B cell (primary cell): ENCODE results near the gene ARGFX. TPM values are rescaled to one million over a fixed set of nuclear protein-coding genes. Genes with fewer than 3 reads are reported as not detected.

Source experiments
- ATAC-seq: fragments of 200-7000 bp; cut with Tn5 transposase; one replicate; pipeline ENCODE4 v1.10.0; 2021; ENCODE audit warnings: low read depth, mild to moderate bottlenecking, moderate number of reproducible peaks, moderate library complexity
- CTCF ChIA-PET: fragments of 350-600 bp; sonication (Branson Sonifier 250); formaldehyde crosslinking; loops from one replicate; lab custom pipeline; 2021; ENCODE audit warnings: antibody characterized with exemption, inconsistent platforms; lab: Charles Lee
- POLR2A ChIA-PET: fragments of 350-600 bp; sonication (Branson Sonifier 250); formaldehyde crosslinking; loops from one replicate; lab custom pipeline; 2021; ENCODE audit warnings: antibody characterized with exemption; lab: Charles Lee
- DNase-seq: peaks from one replicate; pipeline ENCODE4 v3.0.0; 2013
- H2AFZ ChIP-seq: 2 replicates; pipeline ENCODE4 v1.6.1; 2012; ENCODE audit warnings: mild to moderate bottlenecking, low read depth, low read length; ENCODE audit not compliant: insufficient read depth, poor library complexity, severe bottlenecking
- H3K27ac ChIP-seq, 2 donors: 1 replicate in 1 of 2; 2 replicates in 1 of 2; pipeline ENCODE4 v1.5.1; 2012 to 2013; ENCODE audit warnings: low read length in 2 of 2, mild to moderate bottlenecking in 2 of 2, moderate library complexity in 1 of 2
- H3K27me3 ChIP-seq, 4 experiments: fragments of 200-600 bp in 1 of 4; sonication (generic) in 1 of 4; replicated peaks in 1 of 4; 1 replicate in 2 of 4; 2 replicates in 2 of 4; pipeline versions ENCODE4 v1.6.1 to v1.7.0; 2013 to 2016; ENCODE audit warnings: low read length in 3 of 4, mild to moderate bottlenecking in 2 of 4, mixed read lengths in 1 of 4, moderate library complexity in 1 of 4; ENCODE audit not compliant: insufficient read depth in 4 of 4, control insufficient read depth in 3 of 4; ENCODE audit errors: control extremely low read depth in 1 of 4
- H3K36me3 ChIP-seq, 2 experiments: replicated peaks in 1 of 2; 1 replicate in 1 of 2; 2 replicates in 1 of 2; pipeline versions ENCODE4 v1.6.1 to v1.7.1; 2013; ENCODE audit warnings: low read length in 1 of 2; ENCODE audit not compliant: insufficient read depth in 2 of 2, control insufficient read depth in 1 of 2; ENCODE audit errors: control extremely low read depth in 1 of 2, extremely low read depth in 1 of 2
- H3K4me1 ChIP-seq, 2 donors: fragments of 200-600 bp in 1 of 2; sonication (generic) in 1 of 2; 1 replicate in 1 of 2; 2 replicates in 1 of 2; pipeline versions ENCODE4 v1.5.1 to v1.6.1; 2013 to 2017; ENCODE audit warnings: low read length in 2 of 2; ENCODE audit not compliant: control insufficient read depth in 2 of 2, insufficient read depth in 2 of 2
- H3K4me2 ChIP-seq: replicated peaks from 2 replicates; pipeline ENCODE3; 2012; ENCODE audit warnings: mild to moderate bottlenecking, low read depth, low read length; ENCODE audit not compliant: poor library complexity, severe bottlenecking
- H3K4me3 ChIP-seq, 5 experiments: fragments of 200-600 bp in 1 of 5; sonication (generic) in 1 of 5; 1 replicate in 3 of 5; 2 replicates in 2 of 5; pipeline versions ENCODE4 v1.5.1 to v1.7.0; 2011 to 2016; ENCODE audit warnings: low read length in 4 of 5, mild to moderate bottlenecking in 4 of 5, low read depth in 2 of 5, control low read depth in 1 of 5, moderate library complexity in 1 of 5; ENCODE audit not compliant: insufficient read depth in 1 of 5; ENCODE audit errors: control extremely low read depth in 1 of 5, extremely low read depth in 1 of 5
- H3K79me2 ChIP-seq: fragments of 200-600 bp; sonication (generic); one replicate; pipeline ENCODE4 v1.6.0; 2016; ENCODE audit warnings: low read length; ENCODE audit not compliant: control insufficient read depth, insufficient read depth
- H3K9ac ChIP-seq: fragments of 200-600 bp; sonication (generic); 2 replicates; pipeline ENCODE4 v1.6.1; 2017; ENCODE audit warnings: mild to moderate bottlenecking, low read length, moderate library complexity
- H3K9me3 ChIP-seq, 3 donors: one replicate each; pipeline versions ENCODE4 v1.6.1 to v1.7.1; 2013; ENCODE audit warnings: low read length in 2 of 3; ENCODE audit not compliant: control insufficient read depth in 2 of 3, insufficient read depth in 1 of 3; ENCODE audit errors: control extremely low read depth in 1 of 3
- H4K20me1 ChIP-seq: 2 replicates; pipeline ENCODE4 v1.6.0; 2012; ENCODE audit warnings: mild to moderate bottlenecking, low read length; ENCODE audit not compliant: insufficient read depth, control insufficient read depth, poor library complexity, severe bottlenecking
- H3K27ac Mint-ChIP-seq: one replicate; pipeline ENCODE4 v1.8.0; 2021; ENCODE audit warnings: mixed read lengths
- H3K27me3 Mint-ChIP-seq: one replicate; pipeline ENCODE4 v1.8.0; 2021; ENCODE audit warnings: mixed read lengths
- H3K4me1 Mint-ChIP-seq: one replicate; pipeline ENCODE4 v1.8.0; 2021; ENCODE audit warnings: mixed read lengths
- H3K4me3 Mint-ChIP-seq: one replicate; pipeline ENCODE4 v1.8.0; 2021; ENCODE audit warnings: mixed read lengths
- H3K9me3 Mint-ChIP-seq: one replicate; pipeline ENCODE4 v1.8.0; 2022; ENCODE audit warnings: mixed read lengths; ENCODE audit not compliant: insufficient read depth
- EZH2 ChIP-seq: IDR thresholded peaks from 2 replicates; pipeline ENCODE4 v1.6.1; 2012; ENCODE audit warnings: borderline replicate concordance, low read depth, mild to moderate bottlenecking, moderate library complexity, low read length; ENCODE audit not compliant: insufficient read depth, poor library complexity, severe bottlenecking
- intact Hi-C: fragments of 100-400 bp; cut with micrococcal nuclease; formaldehyde crosslinking; loops from one replicate; pipeline ENCODE4 v1.10.0; 2022
- polyA plus RNA-seq: library from polyadenylated mRNA; depleted of rRNA; stranded (reverse); fragments of >200 nt; gene quantifications from 2 replicates; pipeline ENCODE4 v1.2.3, GENCODE V29; 2012
- total RNA-seq, 2 donors: library from RNA; stranded (reverse); fragments of 120-200 nt in 1 of 2; gene quantifications; 1 replicate in 1 of 2; 2 replicates in 1 of 2; pipeline versions ENCODE4 v1.2.3 to v1.2.4, GENCODE V29; 2013 to 2022
- TF ChIP-seq, protein P1 (sequence below): fragments of 200-600 bp; IDR thresholded peaks from one replicate; pipeline ENCODE4 v1.8.0; 2022; ENCODE audit warnings: antibody characterized with exemption, mild to moderate bottlenecking

The ARGFX gene
- total and polyA plus RNA-seq, 2 donors (not counting 1 experiment from before 2014, with no cell fraction given), result not detected

DNA sequence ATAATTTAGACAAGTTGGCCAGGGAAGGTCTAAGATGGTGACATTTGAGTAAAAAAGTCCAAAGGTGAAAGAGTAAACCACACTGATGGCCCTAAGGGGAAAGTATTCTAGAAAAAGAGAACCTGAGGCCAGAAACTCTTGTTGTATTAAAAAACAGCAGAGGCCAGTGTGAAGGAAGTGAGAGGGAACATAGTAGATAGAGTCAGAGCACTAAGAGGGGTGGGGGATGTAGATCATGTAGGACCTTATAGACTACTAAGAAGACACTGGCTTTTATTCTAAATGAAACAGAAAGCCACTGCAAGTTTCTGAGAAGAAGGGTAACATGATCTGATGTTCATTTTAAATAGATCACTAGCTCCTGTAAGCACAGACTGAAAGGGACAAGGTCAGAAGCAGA, 36.5 kb upstream of the ARGFX start:
- Mint-ChIP-seq H3K9me3 (no peaks in the 10 kb centered on the region), H3K4me3 (no peak overlapping the region), H3K4me1 (no peaks in the 10 kb centered on the region), H3K27ac (no peak overlapping the region), H3K27me3 (no peaks in the 10 kb centered on the region)
- ChIA-PET POLR2A (no interaction called here), CTCF (no interaction called here)
- H2AFZ ChIP-seq, result no peak overlapping the region
- no peaks in the 10 kb centered on the region for H3K4me1 ChIP-seq
- no peak overlapping the region for H3K4me2 ChIP-seq
- no peak overlapping the region for H3K27ac ChIP-seq
- H3K79me2 ChIP-seq, result no peaks in the 10 kb centered on the region
- H3K4me3 ChIP-seq, result no peak overlapping the region
- H3K36me3 ChIP-seq, result no peaks in the 10 kb centered on the region
- no peaks in the 10 kb centered on the region for H3K9me3 ChIP-seq
- TF ChIP-seq, protein P1, sequence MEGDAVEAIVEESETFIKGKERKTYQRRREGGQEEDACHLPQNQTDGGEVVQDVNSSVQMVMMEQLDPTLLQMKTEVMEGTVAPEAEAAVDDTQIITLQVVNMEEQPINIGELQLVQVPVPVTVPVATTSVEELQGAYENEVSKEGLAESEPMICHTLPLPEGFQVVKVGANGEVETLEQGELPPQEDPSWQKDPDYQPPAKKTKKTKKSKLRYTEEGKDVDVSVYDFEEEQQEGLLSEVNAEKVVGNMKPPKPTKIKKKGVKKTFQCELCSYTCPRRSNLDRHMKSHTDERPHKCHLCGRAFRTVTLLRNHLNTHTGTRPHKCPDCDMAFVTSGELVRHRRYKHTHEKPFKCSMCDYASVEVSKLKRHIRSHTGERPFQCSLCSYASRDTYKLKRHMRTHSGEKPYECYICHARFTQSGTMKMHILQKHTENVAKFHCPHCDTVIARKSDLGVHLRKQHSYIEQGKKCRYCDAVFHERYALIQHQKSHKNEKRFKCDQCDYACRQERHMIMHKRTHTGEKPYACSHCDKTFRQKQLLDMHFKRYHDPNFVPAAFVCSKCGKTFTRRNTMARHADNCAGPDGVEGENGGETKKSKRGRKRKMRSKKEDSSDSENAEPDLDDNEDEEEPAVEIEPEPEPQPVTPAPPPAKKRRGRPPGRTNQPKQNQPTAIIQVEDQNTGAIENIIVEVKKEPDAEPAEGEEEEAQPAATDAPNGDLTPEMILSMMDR, result no peak
- TF ChIP-seq EZH2, result no peak
- ATAC-seq (no peak), DNase-seq (no peak)
- no peak overlapping the region for H3K9ac ChIP-seq
- H4K20me1 ChIP-seq, result no peaks in the 10 kb centered on the region
- intact Hi-C loops, result no loop called here
- H3K27me3 ChIP-seq, result no peaks in the 10 kb centered on the region

DNA sequence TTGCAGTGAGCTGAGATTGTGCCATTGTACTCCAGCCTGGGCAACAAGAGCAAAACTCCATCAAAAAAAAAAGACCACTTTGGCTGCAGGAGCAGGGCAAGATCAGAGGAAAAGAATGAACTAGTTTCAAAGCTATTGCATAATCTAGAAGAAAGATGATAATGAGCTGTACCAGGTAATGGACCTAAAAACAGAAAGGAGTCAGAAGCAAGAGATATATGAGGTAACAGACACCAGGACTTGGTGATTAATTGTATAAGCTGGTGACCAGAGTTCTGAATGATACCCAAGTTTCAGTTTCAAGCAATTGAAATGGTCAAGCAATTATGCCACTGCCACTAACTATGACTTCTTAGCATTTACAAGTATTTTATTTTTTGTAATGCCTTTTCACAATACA, 24.8 kb upstream of the ARGFX start:
- Histone ChIP-seq H4K20me1 (no peaks in the 10 kb centered on the region), H3K27ac (no peak overlapping the region), H3K27me3 (no peaks in the 10 kb centered on the region), H3K4me3 (no peak overlapping the region), H3K36me3 (no peaks in the 10 kb centered on the region), H3K4me2 (no peak overlapping the region), H3K9ac (no peak overlapping the region), H3K9me3 (no peaks in the 10 kb centered on the region), H3K4me1 (peaks cover 8 to 11% of the 10 kb centered on the region in 2 donors), H2AFZ (no peak overlapping the region), H3K79me2 (no peaks in the 10 kb centered on the region)
- H3K27me3 Mint-ChIP-seq, result no peaks in the 10 kb centered on the region
- intact Hi-C loops, result loop anchor here (10.0 kb wide), 2 partner anchors 948 to 1448 kb away; partner anchors contain the start of genes GSK3B and NDUFB4
- DNase-seq, result no peak
- TF ChIP-seq, protein P1, result no peak
- no peak for TF ChIP-seq EZH2
- H3K4me3 Mint-ChIP-seq, result no peak overlapping the region
- no peak for ATAC-seq
- POLR2A ChIA-PET, result no interaction called here
- CTCF ChIA-PET, result interaction anchor here (1.1 kb wide), 1 partner anchor 1485 kb away, joined by 3 read pairs; no protein-coding TSS in a partner anchor
- H3K9me3 Mint-ChIP-seq, result no peaks in the 10 kb centered on the region
- no peak overlapping the region for H3K27ac Mint-ChIP-seq
- H3K4me1 Mint-ChIP-seq, result peaks cover 17% of the 10 kb centered on the region
